Measurements from ENCODE around the gene UGT3A1. TPM values are rescaled to one million over a fixed set of nuclear protein-coding genes. Genes with fewer than 3 reads are reported as not detected.

Gene UGT3A1
- total RNA-seq, 6 experiments from 2014 or later = 14.7 to 62.1 (median 30.3) TPM

DNA sequence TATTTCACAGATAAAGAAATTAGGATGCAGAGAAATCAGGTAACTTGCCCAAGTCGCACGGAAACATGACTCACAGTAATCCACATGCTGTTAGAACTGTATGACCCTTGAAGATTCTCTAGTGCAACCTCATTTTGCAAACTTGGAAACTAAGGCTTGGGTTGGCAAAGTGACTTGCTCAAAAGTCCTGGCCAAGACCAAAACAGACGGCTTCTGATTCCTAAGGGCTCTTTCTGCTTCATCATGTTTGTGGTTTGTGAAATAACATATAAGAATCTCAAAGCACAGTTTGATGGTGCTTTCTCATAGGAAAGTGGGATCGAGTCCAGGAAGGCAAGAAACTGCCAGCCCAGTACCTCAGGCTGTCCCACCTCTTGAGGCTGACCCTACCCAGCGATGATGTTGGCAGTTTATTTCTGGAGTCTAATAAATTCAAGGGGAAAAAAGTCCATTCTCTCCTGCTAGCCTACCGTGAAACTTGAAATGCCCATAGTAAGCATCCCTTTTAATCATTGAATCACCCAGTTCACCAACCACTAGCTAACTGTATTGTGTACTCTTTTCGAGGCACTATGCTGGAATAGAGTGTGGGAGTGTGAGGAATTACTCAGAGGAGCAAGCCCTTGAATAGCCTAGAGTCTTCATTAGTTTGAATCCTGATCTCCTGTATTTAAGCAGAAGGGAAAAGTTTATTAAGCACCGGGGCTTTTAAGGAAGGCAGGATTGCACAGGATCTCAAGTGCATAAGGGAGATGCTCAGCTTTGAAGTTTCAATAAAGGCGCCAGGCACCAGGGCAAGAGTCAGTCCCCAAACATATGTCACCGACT, 66.9 kb downstream of the UGT3A1 start:
- no peak for ATAC-seq
- H3K4me1 ChIP-seq = no peaks in the 10 kb centered on the region
- H3K27me3 ChIP-seq = no peaks in the 10 kb centered on the region
- no peak overlapping the region for H3K27ac ChIP-seq
- no peak for DNase-seq
- no peak overlapping the region for H3K4me3 ChIP-seq
- intact Hi-C loops (cut with DNase I) = loop anchor here in 1 of 2 donors (10.0 kb wide), 1 partner anchor 270 kb away; no protein-coding TSS in a partner anchor
- TF ChIP-seq POLR2A (IDR thresholded peaks at IDR 0.05) = no peak
- TF ChIP-seq, protein P1, sequence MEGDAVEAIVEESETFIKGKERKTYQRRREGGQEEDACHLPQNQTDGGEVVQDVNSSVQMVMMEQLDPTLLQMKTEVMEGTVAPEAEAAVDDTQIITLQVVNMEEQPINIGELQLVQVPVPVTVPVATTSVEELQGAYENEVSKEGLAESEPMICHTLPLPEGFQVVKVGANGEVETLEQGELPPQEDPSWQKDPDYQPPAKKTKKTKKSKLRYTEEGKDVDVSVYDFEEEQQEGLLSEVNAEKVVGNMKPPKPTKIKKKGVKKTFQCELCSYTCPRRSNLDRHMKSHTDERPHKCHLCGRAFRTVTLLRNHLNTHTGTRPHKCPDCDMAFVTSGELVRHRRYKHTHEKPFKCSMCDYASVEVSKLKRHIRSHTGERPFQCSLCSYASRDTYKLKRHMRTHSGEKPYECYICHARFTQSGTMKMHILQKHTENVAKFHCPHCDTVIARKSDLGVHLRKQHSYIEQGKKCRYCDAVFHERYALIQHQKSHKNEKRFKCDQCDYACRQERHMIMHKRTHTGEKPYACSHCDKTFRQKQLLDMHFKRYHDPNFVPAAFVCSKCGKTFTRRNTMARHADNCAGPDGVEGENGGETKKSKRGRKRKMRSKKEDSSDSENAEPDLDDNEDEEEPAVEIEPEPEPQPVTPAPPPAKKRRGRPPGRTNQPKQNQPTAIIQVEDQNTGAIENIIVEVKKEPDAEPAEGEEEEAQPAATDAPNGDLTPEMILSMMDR (IDR thresholded peaks at IDR 0.05) = no peak
- H3K36me3 ChIP-seq = no peaks in the 10 kb centered on the region
- H3K9me3 ChIP-seq = no peaks in the 10 kb centered on the region
- 43% methylated on average over 10 of the region's 10 CpGs for WGBS (ENCODE audit: insufficient coverage, low coverage, low lambda C conversion rate, missing lambda C conversion rate)

DNA sequence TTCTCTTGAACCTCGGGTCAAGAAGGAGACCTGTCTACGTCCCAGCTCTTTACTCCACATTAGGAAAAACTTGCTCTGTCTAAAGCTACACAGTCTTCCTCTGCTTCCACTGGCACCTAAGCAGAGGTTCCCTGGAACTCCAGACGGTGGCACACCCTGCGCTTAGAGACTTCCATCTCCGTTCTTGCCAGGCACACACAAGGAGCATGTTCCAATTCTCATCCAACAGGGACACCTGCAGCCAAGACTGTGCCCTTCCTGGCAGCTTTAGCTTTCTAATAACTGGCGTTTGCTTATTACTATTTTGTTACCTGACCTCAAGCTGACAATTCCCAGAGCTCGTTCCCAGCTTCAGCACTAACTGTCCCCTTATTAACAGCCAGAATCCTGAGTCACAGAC, 68.7 kb downstream of the UGT3A1 start:
- Histone ChIP-seq H3K36me3 (no peaks in the 10 kb centered on the region), H3K9me3 (no peaks in the 10 kb centered on the region), H3K4me3 (no peak overlapping the region), H3K27ac (no peak overlapping the region), H3K27me3 (no peaks in the 10 kb centered on the region), H3K4me1 (no peaks in the 10 kb centered on the region)
- 51% methylated on average over 6 of the region's 7 CpGs for WGBS (ENCODE audit: insufficient coverage, low coverage, low lambda C conversion rate, missing lambda C conversion rate)
- intact Hi-C loops (cut with DNase I) = loop anchor here in 1 of 2 donors (10.0 kb wide), 1 partner anchor 268 kb away; no protein-coding TSS in a partner anchor
- DNase-seq (no peak), ATAC-seq (no peak)
- TF ChIP-seq, protein P1 (IDR thresholded peaks at IDR 0.05) = no peak

DNA sequence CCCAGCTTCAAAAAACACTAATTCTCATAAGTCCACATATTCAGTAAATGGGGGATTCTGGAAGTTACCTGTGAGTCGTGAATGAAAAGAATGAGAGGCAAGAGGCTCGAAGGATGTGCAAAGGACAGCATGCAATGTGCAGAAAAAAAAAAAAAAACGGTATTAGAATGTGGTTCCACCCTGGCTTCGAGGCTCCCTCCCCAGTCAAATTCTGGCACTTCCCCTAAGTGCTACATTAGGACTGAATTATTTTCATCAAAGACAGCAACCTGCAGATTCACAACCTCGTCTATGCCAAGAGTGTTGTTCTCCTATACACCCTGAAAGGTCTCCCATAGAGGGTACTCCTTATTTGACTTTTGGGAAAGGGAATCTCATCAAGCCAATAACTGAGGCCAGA, 69.3 kb downstream of the UGT3A1 start:
- Histone ChIP-seq H3K36me3 (no peaks in the 10 kb centered on the region), H3K4me3 (no peak overlapping the region), H3K27ac (no peak overlapping the region), H3K9me3 (no peaks in the 10 kb centered on the region), H3K27me3 (no peaks in the 10 kb centered on the region), H3K4me1 (no peaks in the 10 kb centered on the region)
- DNase-seq (no peak), ATAC-seq (no peak)
- WGBS (ENCODE audit: insufficient coverage, low coverage, low lambda C conversion rate, missing lambda C conversion rate) = 25% methylated on average over 5 of the region's 5 CpGs
- intact Hi-C loops (cut with DNase I) = loop anchor here in 1 of 2 donors (10.0 kb wide), 1 partner anchor 267 kb away; no protein-coding TSS in a partner anchor
- no peak for TF ChIP-seq POLR2A (IDR thresholded peaks at IDR 0.05)
- TF ChIP-seq, protein P1 (IDR thresholded peaks at IDR 0.05) = no peak

DNA sequence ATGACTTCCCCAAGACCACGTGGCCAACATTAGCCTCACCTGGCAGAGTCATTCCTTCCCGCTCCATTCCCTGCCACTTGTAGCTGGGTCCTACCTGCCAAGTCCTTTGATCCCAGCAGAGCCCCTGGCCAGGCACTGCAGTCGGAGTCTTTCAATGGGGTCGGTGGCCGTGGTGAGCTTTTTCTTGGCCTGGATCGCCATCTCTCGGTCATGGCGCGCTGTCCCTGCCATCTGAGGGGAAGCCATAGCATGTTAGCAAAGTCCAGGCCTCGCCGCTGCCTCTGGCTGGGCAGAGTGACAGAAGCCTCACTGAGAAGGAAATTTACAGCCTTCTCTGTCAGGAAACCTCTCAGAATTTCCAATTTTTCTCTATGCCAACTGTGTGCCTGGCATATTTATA, 70.3 kb downstream of the UGT3A1 start:
- 17% methylated on average over 2 of the region's 11 CpGs for WGBS (ENCODE audit: insufficient coverage, low coverage, low lambda C conversion rate, missing lambda C conversion rate)
- DNase-seq (no peak), ATAC-seq (no peak)
- H3K4me3 ChIP-seq = no peak overlapping the region
- H3K27ac ChIP-seq = no peak overlapping the region
- no peaks in the 10 kb centered on the region for H3K36me3 ChIP-seq
- intact Hi-C loops (cut with DNase I) = loop anchor here in 1 of 2 donors (10.0 kb wide), 1 partner anchor 266 kb away; no protein-coding TSS in a partner anchor
- TF ChIP-seq POLR2A (IDR thresholded peaks at IDR 0.05) = no peak
- TF ChIP-seq, protein P1 (IDR thresholded peaks at IDR 0.05) = no peak
- H3K9me3 ChIP-seq = no peaks in the 10 kb centered on the region
- H3K27me3 ChIP-seq = no peaks in the 10 kb centered on the region
- H3K4me1 ChIP-seq = no peaks in the 10 kb centered on the region
